Glomerular endothelial cell (primary cell): Measurements from ENCODE around the gene ART5. TPM values are rescaled to one million over a fixed set of nuclear protein-coding genes. Genes with fewer than 3 reads are reported as not detected.

ENCODE experiments used
- DNase-seq: peaks from one replicate; pipeline ENCODE4 v3.0.0-alpha.2; 2011; ENCODE audit warnings: low read depth, low spot score; ENCODE audit errors: extremely low read depth
- total RNA-seq: library from RNA; depleted of rRNA; stranded (reverse); fragments of >200 nt; gene quantifications from 2 replicates; pipeline ENCODE4 v1.2.3, GENCODE V29; 2015

The ART5 gene, protein sequence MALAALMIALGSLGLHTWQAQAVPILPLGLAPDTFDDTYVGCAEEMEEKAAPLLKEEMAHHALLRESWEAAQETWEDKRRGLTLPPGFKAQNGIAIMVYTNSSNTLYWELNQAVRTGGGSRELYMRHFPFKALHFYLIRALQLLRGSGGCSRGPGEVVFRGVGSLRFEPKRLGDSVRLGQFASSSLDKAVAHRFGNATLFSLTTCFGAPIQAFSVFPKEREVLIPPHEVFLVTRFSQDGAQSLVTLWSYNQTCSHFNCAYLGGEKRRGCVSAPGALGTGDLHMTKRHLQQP
- 0.23 TPM in 1 of 2 replicates, not detected in the other for total RNA-seq

DNA sequence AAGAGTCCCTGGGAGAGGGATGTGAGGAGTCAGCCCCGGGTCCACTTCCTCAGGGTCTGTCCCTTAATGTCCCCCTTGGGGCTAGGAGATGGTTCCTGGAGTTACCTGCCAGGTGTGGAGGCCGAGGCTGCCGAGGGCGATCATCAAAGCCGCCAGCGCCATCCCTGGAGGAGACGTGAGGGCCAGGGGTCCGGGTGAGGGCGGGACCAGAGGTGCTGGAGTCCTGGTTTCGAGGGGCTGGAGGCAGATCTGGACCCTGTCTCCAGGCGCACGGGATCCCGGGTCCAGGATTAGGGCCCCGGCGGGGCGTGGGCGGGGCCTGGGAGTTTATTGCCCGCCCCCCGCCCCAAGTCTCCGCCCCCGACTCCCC is at the start of gene ART5:
ART5 (minus strand) TSS at position 292 of the 370 bp plus-strand sequence; CDS start at position 162, 130 bp downstream.
- no peak for DNase-seq

DNA sequence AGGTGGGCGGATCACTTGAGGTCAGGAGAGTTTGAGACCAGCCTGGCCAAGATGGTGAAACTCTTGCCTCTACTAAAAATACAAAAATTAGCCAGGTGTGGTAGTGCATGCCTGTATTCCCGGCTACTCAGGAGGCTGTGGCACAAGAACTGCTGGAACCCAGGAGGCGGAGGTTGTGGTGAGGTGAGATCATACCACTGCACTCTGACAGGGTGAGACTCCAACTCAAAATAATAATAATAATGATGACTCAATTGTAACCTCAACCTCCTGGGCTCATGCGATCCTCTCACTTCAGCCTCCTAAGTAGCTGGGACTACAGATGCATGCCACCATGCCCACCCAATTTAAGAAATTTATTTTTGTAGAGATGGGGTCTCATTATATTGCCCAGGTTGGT is 45.0 kb upstream of the ART5 start:
- DNase-seq: no peak

DNA sequence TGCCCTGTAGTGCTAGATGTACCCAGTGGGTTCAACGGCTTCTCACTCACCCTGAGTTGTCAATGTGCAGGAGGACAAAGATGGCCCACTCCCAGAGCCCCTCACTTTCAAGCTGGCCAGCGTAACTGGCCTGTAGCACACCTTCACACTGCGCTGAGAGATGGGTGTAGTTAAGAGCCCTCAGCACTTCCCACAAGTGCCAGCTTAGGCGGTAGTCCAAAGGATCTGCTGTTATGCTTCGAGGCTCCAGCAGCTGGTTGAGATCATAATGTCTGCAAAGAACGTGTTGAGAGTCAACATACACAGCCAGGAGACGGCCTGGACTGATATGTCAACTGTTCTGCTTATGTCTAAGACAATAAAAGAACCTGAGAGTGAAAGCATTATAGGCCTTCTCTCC is 44.1 kb upstream of the ART5 start:
- no peak for DNase-seq

DNA sequence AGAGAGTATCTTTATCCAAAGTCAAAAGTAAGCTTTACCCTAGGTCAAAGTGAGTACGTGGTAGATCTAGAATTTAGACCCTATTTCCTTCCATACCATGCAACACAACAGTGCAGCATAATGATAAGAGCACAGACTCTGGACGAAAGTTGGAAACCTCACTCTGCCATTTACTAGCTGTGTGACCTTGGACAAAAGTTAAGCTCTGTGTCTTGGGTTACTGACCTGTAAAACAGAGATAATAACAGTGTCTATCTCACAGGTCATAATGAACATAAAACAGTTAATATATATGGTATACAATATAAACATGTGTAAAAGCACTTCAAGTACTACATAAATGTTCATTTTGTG is 43.0 kb upstream of the ART5 start:
- no peak for DNase-seq

DNA sequence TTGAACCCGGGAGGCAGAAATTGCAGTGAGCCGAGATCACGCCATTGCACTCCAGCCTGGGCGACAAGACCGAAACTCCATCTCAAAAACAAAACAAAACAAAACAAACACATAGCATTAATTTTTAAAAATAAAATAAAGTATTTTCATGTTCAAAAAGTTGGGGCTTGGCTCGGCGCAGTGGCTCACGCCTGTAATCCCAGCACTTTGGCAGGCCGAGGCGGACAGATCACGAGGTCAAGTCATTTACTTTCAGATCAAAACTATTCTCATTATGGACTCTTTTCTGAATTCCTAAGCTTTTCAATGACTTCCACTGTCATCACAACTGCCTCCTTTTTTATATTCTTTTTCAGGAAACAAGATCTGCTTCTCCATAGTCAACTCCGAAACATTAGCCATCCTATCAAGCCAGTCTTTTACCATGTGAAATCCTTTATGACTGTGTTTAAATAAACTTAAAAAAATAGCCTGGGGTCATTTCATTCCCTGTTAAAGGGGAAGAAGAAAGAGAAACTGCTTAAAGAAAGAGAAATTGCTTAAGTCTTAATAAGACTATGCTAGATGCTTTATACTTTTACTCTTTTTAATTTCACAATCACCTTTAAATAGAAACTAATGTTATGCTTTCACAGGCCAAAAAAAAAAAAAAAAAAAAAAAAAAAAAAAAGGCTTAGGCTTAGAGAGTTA is 42.5 kb upstream of the ART5 start:
- DNase-seq: no peak

DNA sequence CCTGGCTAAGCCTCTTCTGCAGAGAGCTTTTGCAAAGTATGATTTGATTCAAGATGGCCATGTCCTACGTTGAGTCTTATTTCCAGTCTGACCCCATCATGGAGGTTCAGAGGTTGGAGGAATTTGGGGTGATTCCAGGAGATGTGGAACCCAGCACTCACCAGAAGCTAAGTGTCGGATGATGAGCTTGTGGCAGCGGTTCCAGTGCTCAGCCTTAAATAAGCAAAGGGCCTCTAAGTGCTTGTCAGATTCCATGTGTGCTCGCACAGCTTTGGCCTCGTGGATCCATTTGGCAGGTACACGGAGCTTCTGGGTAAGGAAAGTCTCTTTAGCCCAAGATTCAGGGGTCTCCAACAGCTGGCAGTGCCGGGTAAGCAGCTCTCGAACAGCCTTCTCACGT is 41.2 kb upstream of the ART5 start:
- no peak for DNase-seq

DNA sequence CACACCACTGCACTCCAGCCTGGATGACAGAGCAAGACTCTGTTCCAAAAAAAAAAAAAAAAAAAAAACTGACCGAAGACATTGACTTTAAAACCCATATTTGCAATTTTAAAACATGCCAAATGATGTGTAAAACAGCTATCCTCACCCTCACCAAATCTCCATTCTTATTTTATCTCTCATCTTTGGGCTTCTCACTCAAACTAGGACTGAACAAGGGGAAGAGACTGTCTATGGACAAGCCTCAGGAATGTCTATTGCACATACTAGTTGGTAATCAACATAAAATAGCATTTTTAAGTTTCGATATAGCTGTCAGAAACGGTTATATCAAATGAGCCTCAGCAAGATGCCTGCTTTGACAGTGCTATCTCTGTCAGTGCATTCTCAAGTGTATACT is 37.3 kb upstream of the ART5 start:
- DNase-seq: no peak

DNA sequence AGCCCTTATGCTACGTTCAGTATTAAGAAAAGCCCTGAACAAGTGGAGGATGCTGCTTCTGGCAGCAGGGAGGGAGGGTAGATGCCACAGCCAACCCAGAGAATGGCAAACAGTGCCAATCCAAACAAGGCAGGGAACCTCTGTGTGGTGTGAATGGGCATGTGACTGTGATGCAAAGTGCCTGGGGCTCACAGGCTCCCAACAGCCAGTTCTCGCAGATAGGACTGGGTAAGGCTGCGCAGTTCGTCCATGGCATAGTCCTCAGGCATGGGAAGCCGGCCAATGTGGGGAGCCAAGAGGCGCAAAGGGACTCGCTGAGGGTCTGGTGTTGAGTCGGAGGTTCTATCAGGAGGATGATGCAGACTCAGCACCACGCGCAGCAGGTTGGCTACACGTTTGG is 34.2 kb upstream of the ART5 start:
- DNase-seq: no peak

DNA sequence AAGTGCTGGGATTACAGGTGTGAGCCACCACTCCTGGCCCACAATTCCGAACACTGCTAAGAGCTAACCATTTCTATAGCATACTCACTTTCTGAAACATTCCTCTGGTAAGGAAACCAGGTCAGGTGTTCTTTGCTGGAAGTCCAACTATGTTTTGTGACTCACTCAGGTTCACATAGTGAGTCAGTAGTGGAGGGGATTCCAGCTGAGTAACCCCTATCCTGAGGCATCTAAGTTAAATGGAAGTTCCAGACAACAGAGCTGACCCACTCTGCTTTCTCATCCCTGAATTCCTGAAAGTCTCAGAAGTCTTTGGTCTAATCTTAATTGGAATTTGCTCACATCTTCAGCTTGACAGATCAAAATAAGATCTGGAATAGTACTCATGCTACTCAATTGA is 32.4 kb upstream of the ART5 start:
- no peak for DNase-seq

DNA sequence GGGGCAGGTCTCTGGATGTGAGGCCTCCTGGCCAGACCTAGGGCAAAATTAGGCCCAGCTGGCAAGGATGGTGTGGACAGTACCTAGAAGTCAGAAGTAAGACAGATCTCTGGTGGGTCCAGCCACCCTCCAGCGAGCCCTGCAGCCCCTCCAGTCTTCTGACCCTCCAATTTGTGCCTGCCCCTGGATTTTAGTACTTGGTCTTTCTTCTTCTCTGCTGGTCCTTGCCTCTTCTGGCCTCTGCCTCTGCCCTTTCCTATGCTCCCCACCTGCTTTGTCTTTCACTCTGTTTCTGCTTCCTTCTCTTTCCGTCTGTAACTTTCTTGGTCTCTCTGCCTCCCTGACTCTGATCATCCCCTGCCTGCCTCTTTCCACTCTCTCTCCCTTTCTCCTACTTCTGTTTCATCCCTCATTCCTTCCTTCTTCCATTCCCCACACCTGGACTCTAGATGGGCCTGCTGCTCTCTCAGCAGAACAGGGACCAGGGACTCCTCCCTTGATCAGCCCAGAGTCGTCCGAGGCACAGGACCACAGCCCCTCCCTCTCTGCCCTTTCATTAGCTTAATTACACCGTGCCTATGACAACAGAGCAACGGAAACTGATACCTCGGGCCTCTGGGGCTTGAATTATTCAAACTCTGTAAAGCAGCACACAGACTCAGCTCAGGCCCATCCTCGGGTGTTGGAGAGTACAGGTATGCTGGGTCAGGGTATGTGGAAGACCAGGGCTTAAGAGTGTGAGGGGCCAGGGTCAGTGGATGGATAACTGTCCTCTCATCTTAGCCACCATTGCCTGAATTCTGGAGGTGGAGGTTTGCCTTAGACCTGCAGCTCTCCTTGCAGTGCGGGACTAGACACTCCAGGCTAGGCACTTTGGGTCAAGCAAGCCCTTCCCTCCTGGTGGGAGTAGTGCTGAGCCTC is 29.8 kb upstream of the ART5 start, which contains the start of gene CHRNA10:
CHRNA10 (minus strand) TSS at position 51 of the 921 bp plus-strand sequence. CDS start 72 bp downstream, outside the sequence.
- no peak for DNase-seq

DNA sequence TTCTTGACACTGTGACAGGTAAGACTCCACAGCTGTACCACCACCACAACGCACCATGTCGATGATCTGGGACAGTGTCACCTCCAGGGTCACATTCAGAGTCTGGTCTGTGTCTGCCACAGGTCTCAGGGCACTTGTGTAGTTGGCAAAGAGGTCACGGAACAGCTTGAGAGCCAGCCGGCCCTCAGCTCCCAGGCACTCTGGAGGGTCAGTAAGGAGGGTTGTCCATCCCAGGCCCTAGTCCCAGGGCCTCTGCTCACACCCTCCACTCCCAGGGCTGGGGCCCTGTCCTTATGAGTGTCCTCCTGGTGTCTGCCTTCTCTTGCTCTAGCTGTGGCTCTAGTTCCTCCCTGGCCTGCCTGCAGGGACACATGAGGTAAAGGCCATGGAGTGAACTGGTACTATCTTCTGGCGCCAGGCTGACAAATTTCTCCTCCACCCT is 28.0 kb upstream of the ART5 start:
- no peak for DNase-seq

DNA sequence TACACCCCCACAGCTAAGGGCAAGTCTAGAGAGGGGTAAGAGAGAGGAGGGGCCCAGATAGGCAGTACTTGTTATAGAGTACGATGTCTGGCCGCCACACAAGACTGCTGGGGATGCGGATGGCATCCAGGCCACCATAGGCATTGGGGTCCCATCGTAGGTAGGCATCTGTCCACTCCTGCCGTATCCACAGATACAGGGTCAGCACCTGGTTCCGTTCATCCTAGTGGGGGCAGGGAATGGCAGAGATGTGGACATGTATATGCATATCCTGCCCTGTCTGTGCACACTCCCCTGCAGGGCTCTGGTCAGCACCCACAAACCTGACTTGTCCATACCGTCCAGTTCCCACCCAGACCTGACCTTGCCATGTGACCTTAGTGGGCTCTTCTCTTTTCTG is 27.3 kb upstream of the ART5 start:
- DNase-seq: no peak

DNA sequence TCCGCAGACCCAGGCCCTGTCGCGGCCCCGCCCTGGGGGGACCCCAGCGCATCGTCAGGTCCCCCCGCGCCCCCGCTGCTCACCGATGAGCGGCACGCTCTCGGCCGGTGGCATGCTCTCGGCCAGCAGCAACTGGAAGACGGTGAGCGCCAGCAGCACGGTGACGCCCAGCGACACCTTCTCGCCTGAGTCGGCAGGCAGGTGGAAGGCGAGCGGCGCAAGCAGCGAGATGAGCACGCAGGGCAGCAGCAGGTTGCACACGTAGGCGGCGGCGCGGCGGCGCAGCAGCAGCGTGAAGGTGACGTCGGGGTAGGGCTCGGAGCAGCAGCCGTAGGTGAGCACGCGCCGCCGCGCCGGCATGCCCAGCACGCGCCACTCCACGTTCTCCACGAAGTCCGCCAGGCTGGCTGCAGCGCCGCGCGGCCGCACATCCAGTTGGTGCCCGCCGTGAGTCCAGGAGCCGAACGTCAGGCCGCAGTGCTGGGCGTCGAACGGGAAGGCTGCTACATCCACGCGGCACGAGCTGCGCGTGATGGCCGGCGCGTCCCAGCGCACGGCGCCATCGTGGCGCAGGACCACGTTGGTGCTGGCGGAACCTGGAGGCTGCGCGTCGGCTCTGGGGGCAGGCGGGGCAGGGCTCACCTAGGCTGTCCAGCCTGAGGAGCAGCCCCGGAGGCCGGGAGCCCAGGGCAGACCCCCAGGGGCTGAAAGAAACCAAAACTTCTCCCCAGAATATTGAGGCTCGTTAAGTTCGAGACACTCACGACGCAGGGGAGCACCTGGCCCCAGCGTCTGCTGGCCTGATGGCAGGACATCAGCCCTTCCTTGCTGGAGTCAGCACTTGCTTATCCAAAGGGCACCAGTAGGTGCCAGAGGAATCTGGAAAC is 25.6 kb upstream of the ART5 start:
- no peak for DNase-seq

DNA sequence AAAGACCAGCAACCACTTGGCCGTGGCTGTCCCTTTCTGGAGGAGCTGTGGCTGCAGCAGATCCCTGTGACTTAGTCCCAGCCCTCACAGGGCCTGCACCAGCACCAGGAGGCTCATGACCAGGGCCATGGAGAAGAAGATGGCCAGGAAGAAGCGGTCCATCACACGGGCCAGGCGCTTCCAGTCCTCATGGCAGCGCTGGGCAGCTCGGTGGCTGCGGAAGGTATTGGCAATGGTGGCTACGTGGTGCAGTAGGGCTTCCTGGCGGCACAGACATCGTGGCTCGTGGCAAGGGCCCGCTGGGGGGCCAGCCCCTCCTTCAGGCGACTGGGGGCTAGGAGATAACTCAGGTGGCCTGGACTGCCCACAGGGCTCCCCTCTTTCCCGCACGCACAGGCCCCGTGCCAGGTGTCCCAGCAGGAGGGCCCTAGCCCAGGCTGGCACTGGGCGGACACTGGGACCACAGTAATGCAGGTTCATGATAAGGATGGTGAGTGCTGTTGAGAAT is 24.3 kb upstream of the ART5 start:
- DNase-seq: no peak

DNA sequence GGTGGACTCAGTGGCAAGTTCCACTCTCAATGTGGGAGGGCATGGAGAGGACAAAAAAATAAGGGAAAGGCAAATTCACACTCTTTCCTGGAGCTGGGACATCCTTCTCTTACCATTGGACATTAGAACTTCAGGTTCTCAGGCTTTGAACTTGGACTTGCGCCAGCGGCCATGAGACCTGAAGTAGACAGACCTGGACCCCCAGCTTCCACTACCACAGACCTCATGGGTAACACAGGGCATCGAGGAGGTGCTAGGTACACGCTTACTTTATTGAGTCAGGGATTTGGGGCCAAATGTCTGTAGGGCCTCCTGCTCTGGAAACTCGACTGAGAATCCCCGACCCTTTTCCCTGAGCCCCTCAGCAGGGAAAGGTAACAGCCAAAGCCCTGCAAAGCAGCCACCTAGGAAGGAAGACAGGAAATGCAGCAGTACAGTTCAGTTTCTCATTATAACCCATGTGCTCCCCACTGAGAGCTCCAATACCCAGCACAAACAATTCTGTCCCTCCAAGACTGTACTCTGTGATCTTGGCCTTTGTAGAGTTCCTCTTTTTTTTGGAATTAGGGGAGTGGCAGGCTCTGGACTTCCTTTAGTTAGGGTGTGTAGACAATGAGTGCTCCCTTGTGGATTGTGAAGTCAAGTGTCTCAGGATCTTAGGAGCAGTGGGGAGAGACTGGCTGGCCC is 23.7 kb upstream of the ART5 start:
- DNase-seq: no peak

DNA sequence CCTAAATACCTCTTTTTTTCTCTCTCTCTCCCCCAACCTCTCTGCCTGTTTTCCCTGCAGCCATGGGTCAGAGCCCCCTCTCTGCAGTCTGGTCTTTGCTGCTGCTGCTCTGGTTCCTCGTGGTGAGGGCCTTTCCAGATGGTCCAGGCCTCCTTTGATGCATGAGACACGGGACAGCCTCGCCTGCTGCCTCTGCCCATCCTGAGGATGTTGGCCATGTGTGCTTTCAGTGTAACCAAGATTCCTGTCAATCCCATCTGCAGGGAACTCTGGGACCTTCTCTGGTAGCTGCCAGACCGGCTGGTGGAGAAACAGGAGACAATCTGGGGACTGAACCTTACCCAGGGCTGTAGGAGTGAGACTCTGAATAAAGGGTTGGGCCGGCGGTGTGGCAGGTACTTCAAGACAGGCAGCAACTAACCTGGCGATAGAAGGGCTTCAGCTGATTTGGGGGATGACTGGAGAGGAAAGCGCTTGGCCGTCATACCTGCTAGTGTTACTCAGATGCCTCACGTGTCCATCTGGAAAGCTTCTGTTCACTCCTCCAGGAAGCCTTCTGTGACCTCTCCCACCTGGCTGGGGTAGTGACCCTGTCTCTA is 22.3 kb upstream of the ART5 start:
- no peak for DNase-seq

DNA sequence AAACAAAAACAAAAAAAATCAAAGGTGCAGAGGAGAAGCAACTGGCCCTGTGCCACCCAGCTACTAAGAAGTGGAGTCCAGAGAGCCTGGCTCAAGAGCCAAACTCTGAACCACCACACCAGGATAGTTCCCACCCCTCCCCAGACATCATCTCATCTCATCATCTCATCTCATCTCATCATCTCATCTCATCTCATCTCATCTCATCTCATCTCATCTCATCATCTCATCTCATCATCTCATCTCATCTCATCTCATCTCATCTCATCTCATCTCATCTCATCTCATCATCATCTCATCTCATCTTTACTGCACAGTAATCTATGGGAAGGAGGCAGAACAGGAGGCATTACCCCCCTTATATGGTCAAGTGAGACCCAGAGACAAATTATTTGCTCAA is 21.1 kb upstream of the ART5 start:
- no peak for DNase-seq

DNA sequence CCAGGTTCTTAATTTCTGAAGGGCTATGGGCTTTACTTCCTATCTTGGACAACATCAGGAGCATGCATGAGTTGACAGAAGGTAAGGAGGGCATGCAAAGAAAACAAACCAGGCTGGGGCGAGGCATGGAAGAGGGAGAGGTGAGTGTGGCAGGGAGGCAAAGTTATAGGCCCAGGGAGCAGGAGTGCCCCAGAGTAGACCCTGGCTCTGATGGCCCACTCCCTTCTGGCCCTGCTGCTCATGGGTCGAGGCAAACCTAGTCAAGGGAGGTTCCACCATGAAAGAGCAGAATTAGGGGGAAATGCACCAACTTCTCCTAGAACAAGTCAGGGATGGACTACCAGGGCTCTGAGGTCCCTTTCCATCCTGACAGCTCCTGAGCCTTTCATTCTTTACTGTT is 19.2 kb upstream of the ART5 start:
- no peak for DNase-seq
